K562 (cell line): Measurements from ENCODE around the gene LRRC8E. TPM values are rescaled to one million over a fixed set of nuclear protein-coding genes. Genes with fewer than 3 reads are reported as not detected.
A peak's percentile ranks its signal among the peaks of the same experiment; 100 is the strongest.

Source experiments
- CEBPB ChIP-seq: fragments of 450-650 bp; IDR thresholded peaks from 2 replicates; pipeline ENCODE4 v1.6.1; 2016; ENCODE audit warnings: missing genetic modification characterization, missing compliant biosample characterization
- CHD2 ChIP-seq: IDR thresholded peaks from 2 replicates; pipeline ENCODE4 v1.6.1; 2011; ENCODE audit warnings: low read depth, low read length
- ELF2 ChIP-seq: fragments of 250-450 bp; sonication (Bioruptor Pico); IDR thresholded peaks from 2 replicates; pipeline ENCODE4 v1.5.0; 2021; ENCODE audit warnings: mild to moderate bottlenecking
- ERF ChIP-seq: fragments of 450-650 bp; formaldehyde crosslinking; IDR thresholded peaks from 2 replicates; pipeline ENCODE4 v1.4.0; 2020; ENCODE audit warnings: mild to moderate bottlenecking, mixed read lengths
- FOXJ3 ChIP-seq: sonication (generic); formaldehyde crosslinking; IDR thresholded peaks from 2 replicates; pipeline ENCODE4 v1.4.0; 2020; ENCODE audit warnings: mild to moderate bottlenecking, missing genetic modification reagents
- FOXM1 ChIP-seq, 2 experiments: fragments of 450-650 bp in 1 of 2; sonication (generic) in 1 of 2; formaldehyde crosslinking in 1 of 2; IDR thresholded peaks; 2 replicates each; pipeline versions ENCODE4 v1.6.1 to v1.9.0; 2017 to 2022; ENCODE audit warnings: low read depth in 2 of 2, mild to moderate bottlenecking in 2 of 2, missing genetic modification reagents in 1 of 2, moderate library complexity in 1 of 2
- GABPB2 ChIP-seq: fragments of 250-450 bp; sonication (Bioruptor Pico); conservative IDR thresholded peaks from 2 replicates; pipeline ENCODE4 v1.5.1; 2021; ENCODE audit warnings: mild to moderate bottlenecking
- HNRNPLL ChIP-seq: fragments of 200-400 bp; formaldehyde crosslinking; IDR thresholded peaks from 2 replicates; pipeline ENCODE4 v1.6.1; 2017; ENCODE audit warnings: low read length, low read depth, mild to moderate bottlenecking; ENCODE audit not compliant: poor library complexity, severe bottlenecking
- L3MBTL2 ChIP-seq: fragments of 450-650 bp; IDR thresholded peaks from 2 replicates; pipeline ENCODE4 v1.6.1; 2016; ENCODE audit warnings: mild to moderate bottlenecking, moderate library complexity
- LEF1 ChIP-seq: fragments of 450-650 bp; IDR thresholded peaks from 2 replicates; pipeline ENCODE4 v1.6.1; 2016; ENCODE audit warnings: mild to moderate bottlenecking
- MEF2A ChIP-seq: IDR thresholded peaks from 2 replicates; pipeline ENCODE4 v1.6.1; 2011; ENCODE audit warnings: low read depth, mild to moderate bottlenecking, low read length, moderate library complexity; ENCODE audit not compliant: control insufficient read depth
- NFXL1 ChIP-seq: fragments of 450-650 bp; formaldehyde crosslinking; IDR thresholded peaks from 2 replicates; pipeline ENCODE4 v1.4.0; 2021; ENCODE audit warnings: mild to moderate bottlenecking
- NR2C1 ChIP-seq, 2 experiments: fragments of 450-650 bp; IDR thresholded peaks; 2 replicates each; pipeline ENCODE4 v1.6.1; 2017; ENCODE audit warnings: mild to moderate bottlenecking in 2 of 2, antibody characterized with exemption in 1 of 2, inconsistent platforms in 1 of 2, missing compliant biosample characterization in 1 of 2, missing genetic modification characterization in 1 of 2
- POLR2AphosphoS2 ChIP-seq: IDR thresholded peaks from 2 replicates; pipeline ENCODE4 v1.6.1; 2012; ENCODE audit warnings: low read length, improper control_type of control experiment
- RBBP5 ChIP-seq: fragments of 200-600 bp; sonication (generic); IDR thresholded peaks from 2 replicates; pipeline ENCODE4 v1.6.1; 2012; ENCODE audit warnings: borderline replicate concordance, mild to moderate bottlenecking, low read length, control low read depth, inconsistent platforms; ENCODE audit not compliant: insufficient read depth, poor library complexity, severe bottlenecking
- RBFOX2 ChIP-seq: fragments of 200-400 bp; formaldehyde crosslinking; IDR thresholded peaks from 2 replicates; pipeline ENCODE4 v1.6.1; 2017; ENCODE audit warnings: low read depth, mild to moderate bottlenecking, low read length, moderate library complexity
- RFX1 ChIP-seq: fragments of 450-650 bp; IDR thresholded peaks from 2 replicates; pipeline ENCODE4 v1.6.1; 2016; ENCODE audit warnings: mild to moderate bottlenecking, moderate library complexity
- SLC30A9 ChIP-seq: fragments of 250-450 bp; sonication (Bioruptor Pico); IDR thresholded peaks from 2 replicates; pipeline ENCODE4 v1.8.0; 2022; ENCODE audit warnings: mild to moderate bottlenecking, moderate library complexity
- SMARCA5 ChIP-seq: fragments of 450-650 bp; IDR thresholded peaks from 2 replicates; pipeline ENCODE4 v1.6.1; 2016
- ZBTB1 ChIP-seq: sonication (generic); formaldehyde crosslinking; IDR thresholded peaks from 2 replicates; pipeline ENCODE4 v1.8.1; 2023; ENCODE audit warnings: missing genetic modification reagents, low read depth, mild to moderate bottlenecking, borderline replicate concordance
- ZBTB17 ChIP-seq: fragments of 450-650 bp; formaldehyde crosslinking; IDR thresholded peaks from 2 replicates; pipeline ENCODE4 v1.4.0; 2020; ENCODE audit warnings: mild to moderate bottlenecking
- ZFP36 ChIP-seq: fragments of 150-350 bp; IDR thresholded peaks from 2 replicates; pipeline ENCODE4 v1.6.1; 2018; ENCODE audit warnings: low read length, low read depth; ENCODE audit not compliant: partially characterized antibody
- ZKSCAN3 ChIP-seq: fragments of 250-450 bp; sonication (Bioruptor Pico); IDR thresholded peaks from 2 replicates; pipeline ENCODE4 v1.4.0; 2020
- ZNF24 ChIP-seq: fragments of 450-650 bp; IDR thresholded peaks from 2 replicates; pipeline ENCODE4 v1.6.1; 2016
- ZZZ3 ChIP-seq: fragments of 450-650 bp; IDR thresholded peaks from 2 replicates; pipeline ENCODE4 v1.6.1; 2016; ENCODE audit warnings: antibody characterized with exemption, mild to moderate bottlenecking, moderate library complexity
- polyA plus RNA-seq, 8 experiments: library from polyadenylated mRNA; depleted of rRNA in 4 of 8; stranded (reverse) in 5 of 8; unstranded in 3 of 8; fragments of >200 nt; fragmentation: Nextera tagmentation in 2 of 8; fragmentation: Illumina TruSeq in 1 of 8; extraction: Ambion mirVana in 2 of 8; extraction: Trizol in 1 of 8; gene quantifications; 2 replicates each; pipeline versions ENCODE4 v1.2.1 to v1.2.3, GENCODE V29; 2011 to 2014; ENCODE audit warnings: inconsistent platforms in 1 of 8, missing spikeins in 1 of 8
- total RNA-seq, 7 experiments: library from RNA; depleted of rRNA in 6 of 7; stranded (reverse); fragments of >200 nt in 6 of 7; fragmentation: Illumina TruSeq in 2 of 7; extraction: Trizol in 2 of 7; gene quantifications; 2 replicates each; pipeline versions ENCODE4 v1.2.1 to v1.2.3, GENCODE V29; 2011 to 2021; ENCODE audit warnings: low replicate concordance in 1 of 7
- TF ChIP-seq, protein P1 (sequence below): fragments of 450-650 bp; IDR thresholded peaks from 2 replicates; pipeline ENCODE4 v1.6.1; 2016; ENCODE audit warnings: missing biosample characterization, missing genetic modification characterization
- TF ChIP-seq, protein P2 (sequence below): fragments of 450-650 bp; IDR thresholded peaks from 2 replicates; pipeline ENCODE4 v1.6.1; 2016
- TF ChIP-seq, protein P3 (sequence below): fragments of 450-650 bp; formaldehyde crosslinking; IDR thresholded peaks from 2 replicates; pipeline ENCODE4 v1.4.0; 2022; ENCODE audit warnings: missing genetic modification characterization

Gene LRRC8E
- total and polyA plus RNA-seq, 9 of the 15 experiments (the other 6 are each of a cell fraction or from before 2014, with no cell fraction given) = 0.08 to 5.7 (median 3.5) TPM; not detected in 1

DNA sequence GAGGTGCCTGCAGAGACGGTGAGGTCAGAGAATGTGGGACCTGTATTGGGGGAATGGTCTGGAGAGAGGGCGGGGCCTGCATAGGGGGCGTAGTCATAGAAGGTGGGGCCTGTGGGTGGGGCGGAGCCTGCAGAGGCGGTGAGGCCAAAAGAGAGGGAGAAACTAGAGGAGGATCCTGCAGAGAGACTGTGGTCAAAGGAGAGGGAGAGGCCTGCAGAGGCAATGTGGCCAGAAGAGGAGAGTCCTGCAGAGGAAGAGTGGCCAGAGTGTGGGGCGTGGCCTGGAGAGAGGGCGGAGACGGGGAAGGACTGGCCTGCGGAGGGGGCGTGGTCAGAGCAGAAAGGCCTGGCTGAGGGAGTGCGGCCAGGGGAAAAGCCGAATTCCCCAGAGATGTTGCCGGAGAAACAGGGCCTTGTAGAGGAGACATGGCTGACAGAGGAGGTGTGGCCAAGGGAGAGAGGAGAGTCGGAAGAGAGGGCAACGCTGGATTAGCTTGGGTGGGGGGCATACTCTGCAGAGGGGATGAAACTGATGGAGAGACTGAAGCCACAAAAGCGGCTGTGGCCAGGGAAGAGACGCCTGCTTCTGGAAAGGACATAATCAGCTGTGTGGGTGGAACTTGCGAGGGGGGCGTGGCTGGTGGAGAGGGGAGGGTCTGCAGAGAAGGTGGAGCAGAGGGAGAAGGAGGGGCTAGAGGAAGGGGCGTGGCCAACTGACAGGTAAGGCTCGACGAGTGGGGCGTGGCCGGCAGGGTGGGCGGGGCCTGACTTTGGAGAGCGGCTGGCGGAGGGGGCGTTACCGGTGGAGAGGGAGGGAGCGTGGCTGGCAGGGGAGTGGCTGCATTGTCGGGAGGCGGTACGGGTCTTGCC, 16.6 kb upstream of the LRRC8E start (continued):
- no peak for TF ChIP-seq ZFP36
- no peak for TF ChIP-seq ZBTB17 (CRISPR knock-in tag)
- TF ChIP-seq RFX1 = no peak
- no peak for TF ChIP-seq L3MBTL2
- TF ChIP-seq CEBPB (tag) = no peak
- no peak for TF ChIP-seq SLC30A9 (CRISPR knock-in tag)
- peak; percentile 11; the same call in 1 of the 2 replicates for TF ChIP-seq LEF1
- TF ChIP-seq FOXM1 (IDR thresholded peaks at IDR 0.05; ENCODE audit: low read depth) = no peak
- no peak for TF ChIP-seq FOXM1 (CRISPR knock-in tag; IDR thresholded peaks at IDR 0.05; ENCODE audit: low read depth)
- TF ChIP-seq, protein P1, sequence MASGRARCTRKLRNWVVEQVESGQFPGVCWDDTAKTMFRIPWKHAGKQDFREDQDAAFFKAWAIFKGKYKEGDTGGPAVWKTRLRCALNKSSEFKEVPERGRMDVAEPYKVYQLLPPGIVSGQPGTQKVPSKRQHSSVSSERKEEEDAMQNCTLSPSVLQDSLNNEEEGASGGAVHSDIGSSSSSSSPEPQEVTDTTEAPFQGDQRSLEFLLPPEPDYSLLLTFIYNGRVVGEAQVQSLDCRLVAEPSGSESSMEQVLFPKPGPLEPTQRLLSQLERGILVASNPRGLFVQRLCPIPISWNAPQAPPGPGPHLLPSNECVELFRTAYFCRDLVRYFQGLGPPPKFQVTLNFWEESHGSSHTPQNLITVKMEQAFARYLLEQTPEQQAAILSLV = no peak
- TF ChIP-seq RBBP5 = no peak
- TF ChIP-seq, protein P2, sequence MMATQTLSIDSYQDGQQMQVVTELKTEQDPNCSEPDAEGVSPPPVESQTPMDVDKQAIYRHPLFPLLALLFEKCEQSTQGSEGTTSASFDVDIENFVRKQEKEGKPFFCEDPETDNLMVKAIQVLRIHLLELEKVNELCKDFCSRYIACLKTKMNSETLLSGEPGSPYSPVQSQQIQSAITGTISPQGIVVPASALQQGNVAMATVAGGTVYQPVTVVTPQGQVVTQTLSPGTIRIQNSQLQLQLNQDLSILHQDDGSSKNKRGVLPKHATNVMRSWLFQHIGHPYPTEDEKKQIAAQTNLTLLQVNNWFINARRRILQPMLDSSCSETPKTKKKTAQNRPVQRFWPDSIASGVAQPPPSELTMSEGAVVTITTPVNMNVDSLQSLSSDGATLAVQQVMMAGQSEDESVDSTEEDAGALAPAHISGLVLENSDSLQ = peak; percentile 92
- TF ChIP-seq POLR2AphosphoS2 = no peak
- TF ChIP-seq ZKSCAN3 (CRISPR knock-in tag) = no peak
- no peak for TF ChIP-seq NFXL1 (CRISPR knock-in tag)
- 0 out of 2 replicates have a peak, but pooled peaks have one; percentile 39 for TF ChIP-seq ZBTB1 (CRISPR knock-in tag)
- no peak for TF ChIP-seq FOXJ3
- TF ChIP-seq NR2C1 (IDR thresholded peaks at IDR 0.05) = no peak
- TF ChIP-seq NR2C1 (tag; IDR thresholded peaks at IDR 0.05) = no peak
- peak; percentile 94 for TF ChIP-seq SMARCA5
- TF ChIP-seq RBFOX2 = no peak
- no peak for TF ChIP-seq ERF (CRISPR knock-in tag)
- TF ChIP-seq ZZZ3 = no peak
- no peak for TF ChIP-seq ELF2 (CRISPR knock-in tag)
- no peak for TF ChIP-seq ZNF24
- TF ChIP-seq HNRNPLL = no peak
- no peak for TF ChIP-seq GABPB2 (CRISPR knock-in tag)
- TF ChIP-seq, protein P3, sequence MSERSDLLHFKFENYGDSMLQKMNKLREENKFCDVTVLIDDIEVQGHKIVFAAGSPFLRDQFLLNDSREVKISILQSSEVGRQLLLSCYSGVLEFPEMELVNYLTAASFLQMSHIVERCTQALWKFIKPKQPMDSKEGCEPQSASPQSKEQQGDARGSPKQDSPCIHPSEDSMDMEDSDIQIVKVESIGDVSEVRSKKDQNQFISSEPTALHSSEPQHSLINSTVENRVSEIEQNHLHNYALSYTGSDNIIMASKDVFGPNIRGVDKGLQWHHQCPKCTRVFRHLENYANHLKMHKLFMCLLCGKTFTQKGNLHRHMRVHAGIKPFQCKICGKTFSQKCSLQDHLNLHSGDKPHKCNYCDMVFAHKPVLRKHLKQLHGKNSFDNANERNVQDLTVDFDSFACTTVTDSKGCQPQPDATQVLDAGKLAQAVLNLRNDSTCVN (CRISPR knock-in tag) = peak; percentile 18; the same call in 1 of the 2 replicates
- TF ChIP-seq MEF2A = no peak
- no peak for TF ChIP-seq CHD2
